Gastrocnemius medialis (tissue), 4 donors: Measurements from ENCODE around the gene MOB3B.

Experiments
- POLR2A ChIP-seq, 2 donors: fragments of 450-650 bp; IDR thresholded peaks; one replicate each; pipeline ENCODE4 v1.6.1; 2017; ENCODE audit warnings: antibody characterized with exemption in 2 of 2, mild to moderate bottlenecking in 2 of 2, moderate library complexity in 2 of 2
- TF ChIP-seq, protein P1 (sequence below), 5 experiments: fragments of 450-650 bp in 3 of 5; fragments of 200-600 bp in 2 of 5; sonication (generic) in 2 of 5; IDR thresholded peaks in 4 of 5; conservative IDR thresholded peaks in 1 of 5; 1 replicate in 4 of 5; 2 replicates in 1 of 5; pipeline ENCODE4 v1.5.1; 2016 to 2019; ENCODE audit warnings: antibody characterized with exemption in 5 of 5, mild to moderate bottlenecking in 3 of 5, moderate library complexity in 3 of 5

DNA sequence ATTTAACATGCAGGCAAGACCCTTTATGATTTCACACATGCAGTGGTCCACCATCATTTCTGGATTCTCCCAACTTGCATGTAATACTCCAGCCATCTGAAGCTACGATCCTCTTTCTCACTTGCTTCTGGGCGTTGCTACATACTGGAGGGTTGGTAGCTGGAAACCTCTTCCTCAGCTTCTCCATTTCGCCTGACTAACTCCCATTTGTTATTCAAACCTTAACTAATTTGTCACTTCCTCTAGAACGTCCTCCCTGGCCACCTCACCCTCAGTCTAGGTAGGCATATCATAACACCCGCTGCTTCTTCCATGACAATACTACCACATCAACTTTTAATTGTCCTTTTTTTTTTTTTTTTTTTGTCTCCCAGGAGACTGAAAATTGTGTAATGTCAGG is 160.0 kb downstream of the MOB3B start:
- TF ChIP-seq, protein P1, sequence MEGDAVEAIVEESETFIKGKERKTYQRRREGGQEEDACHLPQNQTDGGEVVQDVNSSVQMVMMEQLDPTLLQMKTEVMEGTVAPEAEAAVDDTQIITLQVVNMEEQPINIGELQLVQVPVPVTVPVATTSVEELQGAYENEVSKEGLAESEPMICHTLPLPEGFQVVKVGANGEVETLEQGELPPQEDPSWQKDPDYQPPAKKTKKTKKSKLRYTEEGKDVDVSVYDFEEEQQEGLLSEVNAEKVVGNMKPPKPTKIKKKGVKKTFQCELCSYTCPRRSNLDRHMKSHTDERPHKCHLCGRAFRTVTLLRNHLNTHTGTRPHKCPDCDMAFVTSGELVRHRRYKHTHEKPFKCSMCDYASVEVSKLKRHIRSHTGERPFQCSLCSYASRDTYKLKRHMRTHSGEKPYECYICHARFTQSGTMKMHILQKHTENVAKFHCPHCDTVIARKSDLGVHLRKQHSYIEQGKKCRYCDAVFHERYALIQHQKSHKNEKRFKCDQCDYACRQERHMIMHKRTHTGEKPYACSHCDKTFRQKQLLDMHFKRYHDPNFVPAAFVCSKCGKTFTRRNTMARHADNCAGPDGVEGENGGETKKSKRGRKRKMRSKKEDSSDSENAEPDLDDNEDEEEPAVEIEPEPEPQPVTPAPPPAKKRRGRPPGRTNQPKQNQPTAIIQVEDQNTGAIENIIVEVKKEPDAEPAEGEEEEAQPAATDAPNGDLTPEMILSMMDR (IDR thresholded peaks at IDR 0.05 in 4 of 5, conservative IDR thresholded peaks at IDR 0.05 in 1 of 5): no peak
- TF ChIP-seq POLR2A (IDR thresholded peaks at IDR 0.05): no peak
